Endothelial cell of umbilical vein (primary cell): ENCODE data around the gene STH. TPM values are rescaled to one million over a fixed set of nuclear protein-coding genes. Genes with fewer than 3 reads are reported as not detected.

Source experiments
- BruUV-seq: library from RNA; stranded (reverse); fragments of 400-500 nt; replicated peaks from 2 replicates; lab custom pipeline; 2021; lab: Mats Ljungman, UMichigan
- CTCF ChIA-PET: fragments of 300-600, 350-600 bp; sonication (Branson Sonifier 250); formaldehyde crosslinking; loops from one replicate; lab custom pipeline; 2021; ENCODE audit warnings: antibody characterized with exemption, inconsistent platforms; lab: Charles Lee
- POLR2A ChIA-PET: fragments of 300-600, 350-600 bp; sonication (Branson Sonifier 250); formaldehyde crosslinking; loops from one replicate; lab custom pipeline; 2021; ENCODE audit warnings: antibody characterized with exemption, inconsistent platforms; lab: Charles Lee
- DNase-seq: peaks from one replicate; pipeline ENCODE4 v3.0.0-alpha.2; 2011; ENCODE audit warnings: low read depth, low spot score
- FAIRE-seq: peaks from 2 replicates; lab custom pipeline; 2011; peaks lifted over from hg19 to GRCh38; lab: Jason Lieb, UNC
- H2AFZ ChIP-seq: 2 replicates; pipeline ENCODE4 v1.6.0; 2012; ENCODE audit warnings: low read depth, low read length, control low read depth, inconsistent platforms
- H3K27ac ChIP-seq: 2 replicates; pipeline ENCODE4 v1.5.1; 2011; ENCODE audit warnings: low read depth, mild to moderate bottlenecking, control low read depth, low read length, moderate library complexity; ENCODE audit not compliant: insufficient read depth
- H3K27me3 ChIP-seq, 2 experiments: 2 replicates each; pipeline versions ENCODE4 v1.6.0 to v1.6.1; 2011; ENCODE audit warnings: low read length in 2 of 2, mixed read lengths in 1 of 2; ENCODE audit not compliant: control insufficient read depth in 2 of 2, insufficient read depth in 2 of 2
- H3K36me3 ChIP-seq, 2 experiments: 2 replicates in 1 of 2; 3 replicates in 1 of 2; pipeline ENCODE4 v1.5.1; 2011; ENCODE audit warnings: low read length in 2 of 2, mild to moderate bottlenecking in 1 of 2, moderate library complexity in 1 of 2; ENCODE audit not compliant: control insufficient read depth in 2 of 2, insufficient read depth in 2 of 2; ENCODE audit errors: extremely low read depth in 1 of 2
- H3K4me1 ChIP-seq: 3 replicates; pipeline ENCODE4 v1.5.1; 2011; ENCODE audit warnings: mild to moderate bottlenecking, low read length; ENCODE audit not compliant: control insufficient read depth, insufficient read depth; ENCODE audit errors: extremely low read depth
- H3K4me2 ChIP-seq: 2 replicates; pipeline ENCODE4 v1.6.1; 2011; ENCODE audit warnings: low read length, control low read depth, mixed read lengths; ENCODE audit not compliant: insufficient read depth
- H3K4me3 ChIP-seq, 3 experiments: fragments of 200-600 bp in 1 of 3; sonication (generic), shearing (Covaris generic) in 1 of 3; replicated peaks in 1 of 3; 2 replicates each; pipeline ENCODE4 v1.5.1; 2011 to 2016; ENCODE audit warnings: control low read depth in 3 of 3, low read length in 3 of 3, mild to moderate bottlenecking in 2 of 3, inconsistent platforms in 1 of 3, low read depth in 1 of 3, moderate library complexity in 1 of 3; ENCODE audit not compliant: insufficient read depth in 1 of 3
- H3K79me2 ChIP-seq: 2 replicates; pipeline ENCODE4 v1.6.0; 2012; ENCODE audit warnings: low read length, inconsistent platforms; ENCODE audit not compliant: control insufficient read depth, insufficient read depth
- H3K9ac ChIP-seq: replicated peaks from 2 replicates; pipeline ENCODE3; 2011; ENCODE audit warnings: low read length, control low read depth; ENCODE audit not compliant: insufficient read depth; ENCODE audit errors: extremely low read depth
- H3K9me1 ChIP-seq: replicated peaks from 3 replicates; pipeline ENCODE4 v1.6.0; 2011; ENCODE audit warnings: mild to moderate bottlenecking, low read length; ENCODE audit not compliant: control insufficient read depth, insufficient read depth; ENCODE audit errors: extremely low read depth
- H3K9me3 ChIP-seq: replicated peaks from 2 replicates; pipeline ENCODE4 v1.5.1; 2012; ENCODE audit warnings: low read length, inconsistent platforms; ENCODE audit not compliant: control insufficient read depth, insufficient read depth
- H4K20me1 ChIP-seq: replicated peaks from 2 replicates; pipeline ENCODE3; 2011; ENCODE audit warnings: mild to moderate bottlenecking, low read length; ENCODE audit not compliant: control insufficient read depth, insufficient read depth; ENCODE audit errors: extremely low read depth
- CTCF ChIP-seq, 2 donors: IDR thresholded peaks; 1 replicate in 1 of 2; 2 replicates in 1 of 2; pipeline ENCODE4 v1.5.1; 2011; ENCODE audit warnings: low read length in 2 of 2, mild to moderate bottlenecking in 2 of 2, moderate library complexity in 2 of 2, control low read depth in 1 of 2, inconsistent platforms in 1 of 2, low read depth in 1 of 2; ENCODE audit not compliant: insufficient read depth in 1 of 2; ENCODE audit errors: extremely low read depth in 1 of 2
- EZH2 ChIP-seq: IDR thresholded peaks from 2 replicates; pipeline ENCODE4 v1.6.1; 2012; ENCODE audit warnings: borderline replicate concordance, low read depth, mild to moderate bottlenecking, moderate library complexity, low read length, inconsistent platforms; ENCODE audit not compliant: severe bottlenecking
- FOS ChIP-seq: IDR thresholded peaks from 2 replicates; pipeline ENCODE4 v1.6.1; 2011; ENCODE audit warnings: mild to moderate bottlenecking, low read length, moderate library complexity, borderline replicate concordance; ENCODE audit not compliant: insufficient read depth
- GATA2 ChIP-seq: IDR thresholded peaks from 2 replicates; pipeline ENCODE4 v1.7.0; 2011; ENCODE audit warnings: low read depth, mild to moderate bottlenecking, moderate library complexity, mixed read lengths, low read length; ENCODE audit not compliant: insufficient read length, insufficient read depth
- JUN ChIP-seq: IDR thresholded peaks from 2 replicates; pipeline ENCODE4 v1.6.1; 2011; ENCODE audit warnings: borderline replicate concordance, low read depth; ENCODE audit not compliant: insufficient read length, insufficient read depth
- MAX ChIP-seq: IDR thresholded peaks from 2 replicates; pipeline ENCODE4 v1.6.1; 2011; ENCODE audit not compliant: insufficient read depth, insufficient read length
- MYC ChIP-seq: IDR thresholded peaks from one replicate; pipeline ENCODE4 v1.6.1; 2011; ENCODE audit warnings: mild to moderate bottlenecking, low read depth, low read length
- POLR2A ChIP-seq: IDR thresholded peaks from 2 replicates; pipeline ENCODE4 v1.6.1; 2012; ENCODE audit warnings: low read depth, mild to moderate bottlenecking, control low read depth, low read length
- POLR2AphosphoS5 ChIP-seq: IDR thresholded peaks from 2 replicates; pipeline ENCODE4 v1.6.1; 2012; ENCODE audit warnings: low read depth, mild to moderate bottlenecking, control low read depth, low read length, moderate library complexity; ENCODE audit not compliant: insufficient read depth
- dilution Hi-C: fragments of 300-500 bp; cut with MboI; formaldehyde crosslinking; loops from one replicate; pipeline ENCODE4 v1.15.0; 2019; ENCODE audit warnings: low sequenced_read_pairs; ENCODE audit not compliant: extremely low pct_ligation_motif_present
- intact Hi-C: fragments of 100-400 bp; cut with micrococcal nuclease; formaldehyde crosslinking; loops from one replicate; pipeline ENCODE4 v1.10.0; 2022
- polyA plus RNA-seq, 4 experiments: library from polyadenylated mRNA; depleted of rRNA in 3 of 4; stranded (reverse) in 3 of 4; unstranded in 1 of 4; fragments of >200 nt; gene quantifications; 2 replicates each; pipeline versions ENCODE4 v1.2.1 to v1.2.3, GENCODE V29; 2011 to 2012; ENCODE audit warnings: missing spikeins in 1 of 4
- total RNA-seq: library from RNA; stranded (reverse); gene quantifications from 2 replicates; pipeline ENCODE4 v1.2.3, GENCODE V29; 2021

STH gene
- total and polyA plus RNA-seq, 2 donors (not counting 3 experiments of a cell fraction or from before 2014, with no cell fraction given), result not detected

- no peaks in the 10 kb centered on the region for H3K9me1 ChIP-seq
- FAIRE-seq, result no peak
- BruUV-seq, result no TSS peak
- H4K20me1 ChIP-seq, result no peaks in the 10 kb centered on the region
- H3K4me3 ChIP-seq, result no peak overlapping the region
- ChIA-PET CTCF (interaction anchor here (1.1 kb wide), 1 partner anchor 16 kb away, joined by 4 read pairs; no protein-coding TSS in a partner anchor), POLR2A (no interaction called here)
- intact Hi-C loops, result no loop called here
- H3K27ac ChIP-seq, result no peak overlapping the region
- H2AFZ ChIP-seq, result no peak overlapping the region
- no peaks in the 10 kb centered on the region for H3K36me3 ChIP-seq
- no peak for DNase-seq
- H3K79me2 ChIP-seq, result no peaks in the 10 kb centered on the region
- peaks cover 10 to 16% of the 10 kb centered on the region in 2 experiments for H3K27me3 ChIP-seq
- dilution Hi-C loops, result no loop called here
- H3K9ac ChIP-seq, result no peak overlapping the region
- no peaks in the 10 kb centered on the region for H3K9me3 ChIP-seq
- H3K4me2 ChIP-seq, result no peak overlapping the region
- H3K4me1 ChIP-seq, result no peaks in the 10 kb centered on the region
- TF ChIP-seq POLR2AphosphoS5 (no peak), FOS (no peak), MYC (no peak), JUN (no peak), CTCF (IDR thresholded peaks at IDR 0.05; ENCODE audit: extremely low read depth in 1 of 2, insufficient read depth in 1 of 2, low read depth in 1 of 2, low read length in 2 of 2) (no peak), MAX (no peak), GATA2 (no peak), EZH2 (no peak), POLR2A (no peak)
Observed at GRCh38 chr17:45965812-45966211, 33.2 kb upstream of the STH start.
